ENCODE results near the gene GSX1. TPM values are rescaled to one million over a fixed set of nuclear protein-coding genes. Genes with fewer than 3 reads are reported as not detected.
"Not testable (repeated sequence)": the region's sequence is repeated elsewhere in the genome, so short reads cannot be mapped to it uniquely, and the experiment has no call there.

Gene GSX1
- total RNA-seq, 4 donors from 2014 or later, result not detected

GRCh38 chr13:27808851-27809550 is 16.7 kb downstream of the GSX1 start:
- ATAC-seq (no peak), DNase-seq (no peak)
- intact Hi-C loops (cut with DNase I; ENCODE audit: low total_unique reads) (no loop called here), in situ Hi-C loops (cut with MboI; ENCODE audit: low sequenced_read_pairs in 4 of 4) (loop anchor here in 1 of 4 donors (25.0 kb wide), 1 partner anchor 247 kb away; no protein-coding TSS in a partner anchor)
- TF ChIP-seq, protein P1, sequence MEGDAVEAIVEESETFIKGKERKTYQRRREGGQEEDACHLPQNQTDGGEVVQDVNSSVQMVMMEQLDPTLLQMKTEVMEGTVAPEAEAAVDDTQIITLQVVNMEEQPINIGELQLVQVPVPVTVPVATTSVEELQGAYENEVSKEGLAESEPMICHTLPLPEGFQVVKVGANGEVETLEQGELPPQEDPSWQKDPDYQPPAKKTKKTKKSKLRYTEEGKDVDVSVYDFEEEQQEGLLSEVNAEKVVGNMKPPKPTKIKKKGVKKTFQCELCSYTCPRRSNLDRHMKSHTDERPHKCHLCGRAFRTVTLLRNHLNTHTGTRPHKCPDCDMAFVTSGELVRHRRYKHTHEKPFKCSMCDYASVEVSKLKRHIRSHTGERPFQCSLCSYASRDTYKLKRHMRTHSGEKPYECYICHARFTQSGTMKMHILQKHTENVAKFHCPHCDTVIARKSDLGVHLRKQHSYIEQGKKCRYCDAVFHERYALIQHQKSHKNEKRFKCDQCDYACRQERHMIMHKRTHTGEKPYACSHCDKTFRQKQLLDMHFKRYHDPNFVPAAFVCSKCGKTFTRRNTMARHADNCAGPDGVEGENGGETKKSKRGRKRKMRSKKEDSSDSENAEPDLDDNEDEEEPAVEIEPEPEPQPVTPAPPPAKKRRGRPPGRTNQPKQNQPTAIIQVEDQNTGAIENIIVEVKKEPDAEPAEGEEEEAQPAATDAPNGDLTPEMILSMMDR (IDR thresholded peaks at IDR 0.05 in 4 of 5, conservative IDR thresholded peaks at IDR 0.05 in 1 of 5), result no peak
- no peak for TF ChIP-seq POLR2A (IDR thresholded peaks at IDR 0.05)
- no peaks in the 10 kb centered on the region for H3K4me1 ChIP-seq
- H3K27ac ChIP-seq, result no peak overlapping the region
- peaks cover 0 to 30% (median 8%) of the 10 kb centered on the region in 3 donors for H3K27me3 ChIP-seq
- no peaks in the 10 kb centered on the region for H3K9me3 ChIP-seq
- no peaks in the 10 kb centered on the region for H3K36me3 ChIP-seq
- no peak overlapping the region for H3K4me3 ChIP-seq

DNA sequence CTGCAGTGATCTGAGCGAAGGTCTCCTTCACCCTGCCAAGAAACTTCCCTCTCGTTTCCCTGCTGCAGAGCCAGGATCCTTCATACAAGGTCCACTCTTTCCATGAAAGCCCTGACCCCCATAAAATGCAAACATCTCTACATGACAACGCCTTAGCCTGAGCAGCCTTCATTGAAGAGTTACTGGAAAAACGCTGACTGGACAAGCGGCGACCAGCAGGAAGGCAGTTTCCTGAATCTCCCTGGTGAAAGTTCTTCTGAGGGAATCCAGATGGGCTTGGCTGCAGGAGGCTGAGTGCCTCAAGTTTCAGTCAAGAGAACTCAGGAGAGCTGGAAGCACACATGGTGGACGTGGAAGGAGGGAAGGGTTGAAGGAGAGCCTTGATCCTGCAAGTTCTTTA is 17.7 kb downstream of the GSX1 start:
- peaks cover 0 to 30% (median 6%) of the 10 kb centered on the region in 3 donors for H3K27me3 ChIP-seq
- in situ Hi-C loops (cut with MboI; ENCODE audit: low sequenced_read_pairs in 4 of 4), result loop anchor here in 2 of 4 donors (10.0 to 25.0 kb wide), 2 partner anchors 248 to 285 kb away; no protein-coding TSS in a partner anchor

DNA sequence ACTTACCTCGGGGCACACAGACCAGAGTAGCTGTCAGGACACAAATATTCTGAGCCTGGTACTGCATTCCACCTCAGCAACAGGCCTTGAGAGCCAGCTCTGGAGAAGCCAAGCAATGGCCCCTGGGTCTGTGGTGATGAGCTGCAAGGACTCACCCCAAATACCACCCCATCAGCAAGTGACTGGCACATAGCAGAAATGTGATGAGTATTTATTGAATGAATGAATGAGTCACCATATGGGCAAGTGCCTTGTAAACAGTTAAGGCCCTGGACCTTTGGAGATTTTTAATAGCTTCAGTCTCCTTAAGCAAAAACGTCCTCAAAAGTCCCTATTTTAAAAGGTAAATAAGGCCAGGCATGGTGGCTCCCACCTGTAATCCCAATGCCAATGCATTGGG is 18.2 kb downstream of the GSX1 start:
- Histone ChIP-seq H3K4me3 (no peak overlapping the region), H3K4me1 (no peaks in the 10 kb centered on the region), H3K36me3 (no peaks in the 10 kb centered on the region), H3K27me3 (peaks cover 0 to 31% (median 3%) of the 10 kb centered on the region in 3 donors), H3K27ac (no peak overlapping the region), H3K9me3 (no peaks in the 10 kb centered on the region)
- intact Hi-C loops (cut with DNase I; ENCODE audit: low total_unique reads), result no loop called here
- DNase-seq (no peak), ATAC-seq (no peak)
- in situ Hi-C loops (cut with MboI; ENCODE audit: low sequenced_read_pairs in 4 of 4), result loop anchor here in 2 of 4 donors (10.0 to 25.0 kb wide), 2 partner anchors 248 to 286 kb away; no protein-coding TSS in a partner anchor
- no peak for TF ChIP-seq POLR2A (IDR thresholded peaks at IDR 0.05)
- TF ChIP-seq, protein P1 (IDR thresholded peaks at IDR 0.05 in 4 of 5, conservative IDR thresholded peaks at IDR 0.05 in 1 of 5), result no peak

More for the DNA sequence above, 17.7 kb downstream of the GSX1 start:
- ATAC-seq (no peak), DNase-seq (no peak)
- Histone ChIP-seq H3K4me3 (no peak overlapping the region), H3K27ac (no peak overlapping the region), H3K9me3 (no peaks in the 10 kb centered on the region), H3K36me3 (no peaks in the 10 kb centered on the region), H3K4me1 (no peaks in the 10 kb centered on the region)
- TF ChIP-seq, protein P1 (IDR thresholded peaks at IDR 0.05 in 4 of 5, conservative IDR thresholded peaks at IDR 0.05 in 1 of 5), result no peak
- no peak for TF ChIP-seq POLR2A (IDR thresholded peaks at IDR 0.05)
- intact Hi-C loops (cut with DNase I; ENCODE audit: low total_unique reads), result no loop called here

DNA sequence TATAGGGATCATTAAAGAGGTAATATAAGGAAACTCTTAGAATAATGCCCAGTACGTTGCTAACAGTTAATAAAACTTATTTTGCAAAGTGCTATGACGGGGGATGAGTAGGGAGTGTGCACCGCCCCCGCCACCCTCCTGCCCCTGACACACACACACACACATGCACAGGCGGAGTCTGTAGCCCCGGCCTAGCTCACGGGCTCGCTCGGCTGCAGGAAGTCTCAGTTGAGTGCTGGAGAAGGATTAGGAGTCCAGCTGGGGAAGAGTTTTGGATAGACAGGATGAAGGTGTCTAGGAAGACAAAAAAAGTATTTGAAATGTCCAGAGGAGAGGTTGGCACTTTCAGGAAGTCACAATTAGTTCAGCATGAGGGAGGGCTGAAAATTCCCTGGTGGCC is 21.5 kb downstream of the GSX1 start:
- H3K4me1 ChIP-seq, result no peaks in the 10 kb centered on the region
- in situ Hi-C loops (cut with MboI; ENCODE audit: low sequenced_read_pairs in 4 of 4), result loop anchor here in 2 of 4 donors (10.0 to 25.0 kb wide), 2 partner anchors 252 to 289 kb away; no protein-coding TSS in a partner anchor
- intact Hi-C loops (cut with DNase I; ENCODE audit: low total_unique reads), result no loop called here
- DNase-seq (no peak), ATAC-seq (no peak)
- H3K27me3 ChIP-seq, result peaks cover 6 to 10% (median 9%) of the 10 kb centered on the region in 3 donors
- H3K27ac ChIP-seq, result no peak overlapping the region
- H3K36me3 ChIP-seq, result no peaks in the 10 kb centered on the region
- no peak overlapping the region for H3K4me3 ChIP-seq
- no peaks in the 10 kb centered on the region for H3K9me3 ChIP-seq
- TF ChIP-seq, protein P1 (IDR thresholded peaks at IDR 0.05 in 4 of 5, conservative IDR thresholded peaks at IDR 0.05 in 1 of 5), result no peak
- TF ChIP-seq POLR2A (IDR thresholded peaks at IDR 0.05), result no peak

DNA sequence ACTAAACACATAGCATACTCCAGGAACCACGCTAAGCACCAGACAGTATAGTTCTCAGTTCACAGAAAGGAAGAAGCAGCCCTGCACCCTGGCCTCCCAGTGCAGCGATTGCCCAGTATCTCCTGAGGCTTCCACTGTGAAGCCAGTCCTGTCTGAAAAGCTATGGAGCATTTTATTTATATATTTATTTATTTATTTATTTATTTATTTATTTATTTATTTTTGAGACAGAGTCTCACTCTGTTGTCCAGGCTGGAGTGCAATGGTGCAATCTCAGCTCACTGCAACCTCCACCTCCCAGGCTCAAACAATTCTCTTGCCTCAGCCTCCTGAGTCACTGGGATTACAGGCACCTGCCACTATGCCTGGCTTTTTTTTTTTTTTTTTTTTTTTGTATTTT is 25.5 kb downstream of the GSX1 start:
- DNase-seq; intact Hi-C loops (cut with DNase I; ENCODE audit: low total_unique reads); H3K4me1 ChIP-seq; ATAC-seq; H3K36me3 ChIP-seq; H3K27ac ChIP-seq; H3K9me3 ChIP-seq; H3K4me3 ChIP-seq: not testable (repeated sequence)
- peaks cover 32 to 44% (median 39%) of the 10 kb centered on the region in 3 donors for H3K27me3 ChIP-seq
- in situ Hi-C loops (cut with MboI; ENCODE audit: low sequenced_read_pairs in 4 of 4), result loop anchor here in 2 of 4 donors (10.0 to 25.0 kb wide), 2 partner anchors 256 to 293 kb away; no protein-coding TSS in a partner anchor

Measured in gastrocnemius medialis (tissue), 4 donors.